Uterine smooth muscle cell (primary cell): ENCODE data around the gene HDX. TPM values are rescaled to one million over a fixed set of nuclear protein-coding genes. Genes with fewer than 3 reads are reported as not detected.

Source experiments
- total RNA-seq: library from RNA; depleted of rRNA; stranded (reverse); fragments of >200 nt; gene quantifications from 2 replicates; pipeline ENCODE4 v1.2.3, GENCODE V29; 2014

The HDX gene
- 6.1 and 6.2 TPM in 2 replicates for total RNA-seq

GRCh38 chrX:84501798-84502628 is at the start of gene HDX:
HDX (minus strand) TSS chrX:84502453; CDS start chrX:84475397, 27,056 bp downstream.

